SKM-1 (cell line): Measurements from ENCODE around the gene FPGS.

Source experiments
- DNase-seq: peaks from one replicate; lab custom pipeline; 2025; ENCODE audit not compliant: unreplicated experiment; lab: John Stamatoyannopoulos, UW

Gene FPGS

DNA sequence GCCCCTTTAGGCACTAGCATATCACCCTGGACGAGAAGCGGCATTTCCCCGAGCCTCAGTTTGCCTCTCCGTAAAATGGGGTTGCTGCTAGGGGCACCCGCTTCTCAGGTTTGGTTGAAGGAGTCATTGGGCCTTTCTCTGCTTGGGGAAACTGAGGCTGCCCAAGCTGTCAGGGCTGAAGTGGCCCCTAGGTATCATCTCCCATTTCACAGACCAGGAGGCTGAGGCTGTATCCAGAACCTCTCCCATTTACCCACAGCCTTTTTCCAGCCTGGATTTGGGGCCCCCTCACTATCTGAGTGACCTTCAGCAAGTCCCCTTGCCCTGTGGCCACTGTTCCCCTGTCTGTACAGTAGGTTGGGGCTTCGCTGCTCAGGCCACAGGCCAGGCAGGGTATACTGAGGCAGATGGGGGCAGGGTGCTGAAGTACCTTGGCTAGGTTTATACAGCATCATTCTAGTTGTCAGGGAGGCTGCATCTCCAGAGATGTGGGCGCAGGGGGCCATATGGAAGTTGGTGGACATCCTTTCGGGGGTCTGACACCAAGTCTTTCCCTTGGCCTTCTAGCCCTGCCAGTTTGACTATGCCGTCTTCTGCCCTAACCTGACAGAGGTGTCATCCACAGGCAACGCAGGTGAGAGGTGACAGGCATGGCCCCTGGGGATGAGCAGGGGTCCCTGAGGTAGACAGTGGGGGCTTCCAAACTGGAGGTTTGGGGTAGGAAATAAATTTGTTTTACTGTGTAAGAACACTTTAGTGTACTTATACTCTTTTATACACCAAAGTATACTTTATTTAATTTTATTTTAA lies 7.9 kb downstream of the FPGS start:
- DNase-seq: no peak

DNA sequence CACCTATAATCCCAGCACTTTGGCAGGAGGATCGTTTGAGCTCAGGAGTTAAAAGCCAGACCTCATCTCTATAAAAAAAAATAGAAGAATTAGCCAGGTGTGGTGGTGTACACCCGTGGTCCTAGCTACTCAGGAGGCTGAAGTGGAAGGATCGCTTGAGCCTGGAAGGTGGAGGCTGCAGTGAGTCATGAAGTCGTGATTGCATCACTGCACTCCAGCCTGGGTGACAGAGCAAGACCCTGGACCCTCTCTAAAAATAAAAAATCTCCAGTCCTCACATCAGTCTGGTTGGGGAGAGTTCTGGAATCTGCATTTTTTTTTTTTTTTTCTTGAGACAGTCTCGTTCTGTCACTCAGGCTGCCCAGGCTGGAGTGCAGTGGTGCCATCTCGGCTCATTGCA lies 9.3 kb downstream of the FPGS start:
- DNase-seq: no peak

DNA sequence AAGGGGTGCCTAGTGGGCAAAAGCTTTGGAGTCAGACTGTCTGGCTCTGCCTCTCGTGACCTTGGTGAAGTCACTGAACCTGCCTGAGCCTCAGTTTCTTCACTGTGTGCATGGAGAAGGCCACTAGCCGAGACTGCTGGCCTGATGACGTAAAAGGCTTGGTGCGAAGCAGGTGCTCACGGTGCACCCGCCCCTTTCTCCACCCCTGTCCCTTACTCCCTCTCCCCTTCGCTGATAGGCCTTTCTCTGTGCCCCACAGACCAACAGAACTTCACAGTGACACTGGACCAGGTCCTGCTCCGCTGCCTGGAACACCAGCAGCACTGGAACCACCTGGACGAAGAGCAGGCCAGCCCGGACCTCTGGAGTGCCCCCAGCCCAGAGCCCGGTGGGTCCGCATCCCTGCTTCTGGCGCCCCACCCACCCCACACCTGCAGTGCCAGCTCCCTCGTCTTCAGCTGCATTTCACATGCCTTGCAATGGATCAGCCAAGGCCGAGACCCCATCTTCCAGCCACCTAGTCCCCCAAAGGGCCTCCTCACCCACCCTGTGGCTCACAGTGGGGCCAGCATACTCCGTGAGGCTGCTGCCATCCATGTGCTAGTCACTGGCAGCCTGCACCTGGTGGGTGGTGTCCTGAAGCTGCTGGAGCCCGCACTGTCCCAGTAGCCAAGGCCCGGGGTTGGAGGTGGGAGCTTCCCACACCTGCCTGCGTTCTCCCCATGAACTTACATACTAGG lies 10.4 kb downstream of the FPGS start:
- DNase-seq: no peak

DNA sequence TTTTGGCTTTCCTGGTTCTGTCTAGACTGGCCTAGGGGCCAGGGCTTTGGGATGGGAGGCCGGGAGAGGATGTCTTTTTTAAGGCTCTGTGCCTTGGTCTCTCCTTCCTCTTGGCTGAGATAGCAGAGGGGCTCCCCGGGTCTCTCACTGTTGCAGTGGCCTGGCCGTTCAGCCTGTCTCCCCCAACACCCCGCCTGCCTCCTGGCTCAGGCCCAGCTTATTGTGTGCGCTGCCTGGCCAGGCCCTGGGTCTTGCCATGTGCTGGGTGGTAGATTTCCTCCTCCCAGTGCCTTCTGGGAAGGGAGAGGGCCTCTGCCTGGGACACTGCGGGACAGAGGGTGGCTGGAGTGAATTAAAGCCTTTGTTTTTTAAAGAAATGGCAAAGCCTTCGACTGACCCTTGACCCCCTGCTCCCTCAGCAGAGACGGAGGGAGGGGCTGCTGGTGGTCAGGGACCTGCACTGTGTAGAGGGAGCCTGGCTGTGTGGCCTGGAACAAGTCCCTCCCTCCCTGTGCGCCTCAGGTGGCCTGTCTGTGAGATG lies 11.1 kb downstream of the FPGS start:
- no peak for DNase-seq

DNA sequence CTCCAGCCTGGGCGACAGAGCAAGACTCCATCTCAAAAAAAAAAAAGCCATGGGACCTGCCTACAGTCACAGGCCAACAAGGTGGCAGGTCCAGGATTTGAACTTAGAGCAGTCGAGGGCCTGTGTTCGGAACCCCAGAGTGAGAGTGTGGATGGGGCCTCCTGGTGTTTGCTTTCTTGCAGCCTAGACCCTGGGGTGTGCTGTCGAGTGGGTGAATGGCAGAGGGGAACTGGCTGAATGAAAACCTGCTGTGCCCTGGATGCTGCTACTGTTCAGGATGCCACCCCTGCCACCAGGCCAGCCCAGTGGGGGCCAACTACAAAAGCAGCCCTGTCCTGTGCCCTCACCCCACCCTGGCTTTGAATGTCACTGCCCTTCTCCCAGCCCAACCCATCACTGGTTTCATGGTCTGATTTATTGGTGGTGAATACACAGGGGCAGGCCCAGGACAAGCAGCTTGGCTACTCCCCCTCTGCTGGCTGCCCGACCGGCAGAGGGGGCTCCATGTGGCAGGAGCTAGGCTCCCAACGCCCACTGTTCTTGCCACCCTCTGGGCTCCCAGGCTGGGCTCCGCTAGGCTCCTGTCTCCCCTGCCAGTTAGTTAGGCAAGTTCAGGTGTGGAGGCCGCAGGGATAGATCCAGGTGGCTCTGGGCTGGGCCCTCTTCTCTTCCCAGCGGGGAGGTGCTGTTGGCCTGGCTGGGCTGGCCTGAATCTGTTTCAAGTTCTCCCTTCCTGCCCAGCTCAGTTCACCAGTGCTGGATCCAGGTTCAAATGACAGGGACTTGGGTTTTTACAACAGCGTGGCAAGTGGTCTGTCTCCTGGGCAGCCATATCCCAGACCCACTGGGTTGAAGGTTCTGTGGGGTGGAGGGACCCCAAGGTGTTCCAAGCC lies 12.2 kb downstream of the FPGS start:
- no peak for DNase-seq

DNA sequence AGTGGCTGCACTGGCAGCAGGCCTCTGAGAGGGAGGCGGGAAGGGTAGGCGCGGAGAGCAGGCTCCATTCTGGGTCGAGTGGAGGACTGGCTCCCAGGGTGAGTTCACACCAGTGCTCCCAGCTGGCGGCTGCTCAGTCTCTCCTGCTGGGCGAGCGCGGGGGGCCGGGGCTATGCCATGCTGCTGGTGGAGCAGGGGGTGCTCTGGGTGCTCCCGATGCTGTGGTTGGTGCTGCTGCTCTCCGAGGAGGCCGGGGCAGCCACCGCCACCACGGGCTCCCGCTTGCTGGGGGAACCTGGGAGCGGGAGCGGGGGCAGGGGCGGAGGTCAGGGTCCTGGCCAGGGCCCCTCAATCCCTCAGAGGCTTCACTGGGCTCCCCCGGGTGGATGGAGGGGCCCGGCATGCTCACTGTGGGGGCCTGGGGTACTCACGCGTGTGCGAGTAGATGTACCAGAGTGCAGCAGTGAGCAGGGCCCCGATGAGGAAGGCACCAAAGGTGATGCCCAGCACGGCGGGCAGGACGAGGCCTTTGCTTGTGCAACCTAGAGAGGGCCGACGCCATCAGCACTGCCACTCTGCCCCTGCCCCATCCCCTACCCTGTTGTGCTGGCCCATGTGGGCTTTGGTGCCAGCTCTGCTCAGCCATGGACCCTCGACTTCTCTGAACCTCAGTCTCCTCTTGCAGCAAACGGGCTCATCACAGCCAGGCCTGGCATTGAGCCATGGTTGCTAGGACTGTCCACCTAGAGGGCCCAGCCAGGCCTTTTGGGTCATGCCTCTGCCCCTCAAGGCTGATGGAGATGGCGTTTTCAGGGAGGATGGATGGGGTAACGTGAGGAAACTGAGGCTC lies 13.1 kb downstream of the FPGS start:
- DNase-seq: no peak

DNA sequence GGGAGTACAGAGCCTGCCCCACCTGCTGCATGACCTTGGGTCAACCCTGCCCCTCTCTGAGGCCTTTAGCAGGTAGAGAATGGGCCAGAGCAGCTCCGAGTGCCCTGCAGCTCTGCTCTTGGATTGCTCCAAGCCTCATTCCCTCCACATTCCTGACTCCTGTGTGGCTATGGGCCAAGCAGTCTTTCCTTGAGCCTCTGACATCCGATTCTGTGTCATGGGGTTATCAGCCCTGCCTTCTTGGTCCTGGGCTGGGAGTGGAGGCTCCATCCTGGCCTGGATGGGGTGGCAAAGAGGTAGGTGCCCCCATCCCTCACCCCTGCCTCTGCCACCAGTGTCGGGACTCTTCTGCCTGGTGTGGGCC lies 13.7 kb downstream of the FPGS start:
- no peak for DNase-seq

DNA sequence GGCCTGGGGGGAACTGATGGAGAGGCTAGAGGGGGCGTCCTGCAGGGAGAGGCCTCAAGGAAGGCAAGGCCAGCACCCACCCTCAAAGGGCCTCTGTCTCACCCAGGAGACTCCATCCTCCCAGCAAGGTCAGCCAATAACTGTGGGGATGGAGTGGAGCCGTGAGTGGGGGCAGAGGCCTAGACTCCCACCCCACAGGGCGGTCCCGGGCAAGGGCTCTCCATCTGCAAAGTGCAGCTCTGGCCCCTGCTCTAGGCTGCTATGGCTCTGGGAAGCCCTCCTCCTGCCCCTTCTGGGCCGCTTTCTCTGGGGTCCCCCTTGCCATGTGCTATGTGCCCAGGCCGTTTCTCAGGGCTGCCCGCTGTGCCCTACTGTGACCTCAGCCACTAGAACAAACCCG lies 14.0 kb downstream of the FPGS start:
- no peak for DNase-seq

DNA sequence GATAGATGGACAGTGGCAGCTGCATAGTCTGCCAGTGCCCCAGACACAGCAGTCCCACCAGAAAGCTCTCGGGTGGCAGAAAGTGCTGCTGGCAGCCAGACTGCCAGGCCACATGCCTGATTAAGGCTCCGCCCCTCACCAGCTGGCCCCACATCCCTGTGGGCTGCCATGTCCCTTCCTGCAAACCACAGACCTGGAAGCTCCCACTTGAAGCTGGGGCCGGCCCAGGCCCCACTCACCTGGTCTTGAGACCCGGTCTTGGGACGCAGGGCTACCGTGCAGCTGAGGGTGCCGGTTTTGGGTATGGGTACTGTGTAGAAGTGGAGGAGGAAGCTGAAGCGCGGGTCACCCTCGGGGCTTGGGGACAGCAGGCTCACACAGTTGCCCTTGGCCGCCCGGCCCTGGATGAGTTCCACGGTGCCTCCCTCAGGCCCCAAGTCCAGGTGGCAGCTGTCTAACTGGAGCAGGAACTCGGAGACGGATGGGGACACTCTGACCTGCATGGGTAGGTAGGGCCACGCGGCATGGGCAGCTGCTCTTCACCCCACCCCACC lies 15.3 kb downstream of the FPGS start:
- DNase-seq: no peak

DNA sequence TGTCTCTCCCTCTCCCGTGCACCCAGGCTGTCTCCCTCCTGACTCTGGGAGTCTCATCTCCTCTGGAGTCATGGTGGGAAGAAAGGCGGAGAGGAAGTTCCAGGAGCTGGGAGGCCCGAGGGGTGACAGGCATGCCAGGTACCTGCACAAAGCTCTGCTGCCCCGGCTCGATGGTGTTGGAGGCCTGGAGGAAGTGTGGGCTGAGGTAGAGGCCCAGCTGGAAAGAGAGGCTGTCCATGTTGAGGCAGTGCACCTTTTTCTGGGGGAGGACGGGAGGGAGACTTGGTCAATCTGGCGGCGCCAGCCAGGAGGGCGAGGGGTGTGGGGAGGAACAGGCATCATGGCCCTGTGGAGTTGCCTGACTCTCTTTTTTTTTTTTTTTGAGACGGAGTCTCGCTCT lies 15.9 kb downstream of the FPGS start:
- no peak for DNase-seq

DNA sequence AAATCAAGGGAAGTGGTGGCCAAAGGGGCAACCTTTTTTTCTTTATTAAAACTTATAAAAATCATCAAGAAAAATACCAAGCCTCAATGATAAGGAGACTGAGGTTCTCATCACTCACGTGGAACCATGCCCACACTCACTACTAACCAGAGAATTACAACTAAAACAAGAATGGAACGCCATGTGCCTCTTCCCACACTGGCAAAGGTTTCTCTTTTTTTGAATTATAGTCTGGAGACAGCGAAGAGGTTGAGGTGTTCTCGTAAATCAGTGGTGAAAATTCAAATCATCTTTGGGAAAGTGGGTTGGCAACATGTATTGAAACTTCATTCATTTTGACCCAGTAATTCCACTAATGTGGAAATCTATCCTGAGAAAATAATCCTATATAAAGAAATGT lies 19.4 kb downstream of the FPGS start:
- no peak for DNase-seq

DNA sequence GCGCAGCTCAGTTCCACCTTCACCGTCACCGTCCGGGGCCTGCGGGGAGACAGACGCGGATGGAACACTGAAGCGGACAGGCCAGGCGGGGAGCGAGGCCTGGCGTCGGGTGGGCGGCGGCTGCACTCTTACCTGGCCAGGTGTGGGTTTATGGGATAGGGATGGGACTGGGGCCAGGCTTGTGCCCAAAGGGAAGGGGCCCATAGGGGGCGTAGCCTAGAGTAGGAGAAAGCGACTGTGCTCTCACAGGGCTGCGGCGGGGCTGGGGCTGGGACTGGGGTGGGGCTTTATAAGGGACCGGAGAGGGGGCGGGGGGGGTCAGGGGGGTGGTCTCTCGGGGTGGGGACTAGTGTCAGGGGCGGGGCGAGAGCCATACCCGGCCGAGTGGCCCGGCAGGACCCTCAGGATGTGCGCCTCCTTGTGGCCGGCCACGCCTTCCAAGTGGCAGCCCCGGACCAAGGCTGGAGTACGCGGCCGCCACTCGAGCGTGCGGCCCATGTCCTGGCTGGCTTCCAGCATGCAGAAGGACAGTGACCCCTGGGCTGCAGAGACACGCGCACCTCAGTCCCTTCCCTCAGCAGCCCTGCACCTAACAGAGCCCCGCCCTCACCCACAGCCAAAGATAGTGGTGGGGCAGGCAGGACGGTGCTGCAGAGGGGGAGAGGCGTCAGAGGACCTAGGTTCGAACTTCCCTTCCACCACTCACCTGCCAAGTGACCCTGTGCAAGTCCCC lies 22.8 kb downstream of the FPGS start:
- DNase-seq: no peak

DNA sequence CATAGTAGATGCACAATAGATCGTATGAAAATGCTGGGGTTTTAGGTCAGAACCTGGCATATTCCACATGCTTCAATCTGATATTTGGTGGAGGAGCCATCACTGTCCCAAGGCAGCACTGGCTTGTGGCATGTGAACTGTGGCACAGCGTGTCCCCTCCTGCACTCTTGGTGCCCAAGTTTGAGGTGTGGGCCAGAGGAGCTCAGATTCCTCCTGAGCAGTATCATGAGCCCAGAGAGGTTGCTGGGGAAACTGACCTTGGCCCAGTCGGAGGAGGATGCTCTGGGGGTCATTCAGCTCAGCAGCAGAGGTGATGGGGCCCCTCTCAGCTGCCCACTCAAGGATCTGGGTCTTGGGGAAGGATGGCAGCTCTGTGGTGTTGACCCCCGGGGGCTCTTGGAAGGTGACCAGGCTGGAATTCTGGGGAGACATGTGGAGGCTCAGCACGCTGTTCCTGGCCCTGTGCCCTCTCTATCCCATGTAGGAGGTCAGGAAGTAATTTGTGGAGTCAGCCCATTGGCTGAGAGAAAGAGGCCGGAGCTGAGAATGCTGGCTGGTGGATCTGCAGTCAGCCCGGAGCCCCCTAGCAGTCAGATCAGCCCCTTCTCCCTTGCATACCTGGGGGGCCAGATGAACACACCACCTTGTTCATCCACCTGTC lies 23.7 kb downstream of the FPGS start:
- DNase-seq: no peak

DNA sequence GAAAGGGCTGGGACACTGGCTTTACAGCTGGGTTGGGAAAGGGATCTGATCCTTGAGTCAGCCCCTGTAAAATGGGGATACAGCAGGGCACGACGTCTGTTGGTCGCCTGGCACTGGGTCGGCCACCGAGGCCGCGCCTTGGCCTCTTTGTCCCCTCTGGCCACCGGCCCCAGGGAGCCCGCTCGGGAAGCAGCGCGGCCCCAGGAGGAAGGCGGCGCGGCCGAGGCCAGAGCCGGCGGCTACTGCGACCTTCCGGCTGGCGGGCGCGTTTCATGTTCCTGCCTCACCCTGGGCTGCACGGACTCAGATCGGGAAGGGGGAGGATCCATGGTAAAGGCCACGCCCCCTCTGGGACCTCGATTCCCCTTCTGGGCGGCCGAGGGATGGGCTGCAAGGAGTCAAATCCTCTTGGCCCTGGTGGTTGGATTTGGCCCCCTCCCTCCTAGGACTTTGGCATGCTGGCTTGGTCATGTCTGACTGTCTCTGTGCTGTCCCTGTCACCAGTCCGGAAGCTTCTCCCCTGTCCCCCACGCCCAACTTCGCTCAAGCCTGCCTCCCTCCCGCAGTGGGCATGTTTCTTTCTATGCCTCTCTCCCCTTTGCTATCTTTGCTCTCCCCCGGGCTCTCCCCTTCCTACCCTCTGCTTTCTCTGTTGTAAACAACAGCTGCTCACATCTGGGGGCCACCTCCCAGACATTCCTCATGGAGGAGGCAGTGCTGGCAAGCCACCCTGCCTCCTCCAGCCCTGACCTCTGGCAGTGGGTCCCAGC lies 25.8 kb downstream of the FPGS start:
- DNase-seq: no peak

DNA sequence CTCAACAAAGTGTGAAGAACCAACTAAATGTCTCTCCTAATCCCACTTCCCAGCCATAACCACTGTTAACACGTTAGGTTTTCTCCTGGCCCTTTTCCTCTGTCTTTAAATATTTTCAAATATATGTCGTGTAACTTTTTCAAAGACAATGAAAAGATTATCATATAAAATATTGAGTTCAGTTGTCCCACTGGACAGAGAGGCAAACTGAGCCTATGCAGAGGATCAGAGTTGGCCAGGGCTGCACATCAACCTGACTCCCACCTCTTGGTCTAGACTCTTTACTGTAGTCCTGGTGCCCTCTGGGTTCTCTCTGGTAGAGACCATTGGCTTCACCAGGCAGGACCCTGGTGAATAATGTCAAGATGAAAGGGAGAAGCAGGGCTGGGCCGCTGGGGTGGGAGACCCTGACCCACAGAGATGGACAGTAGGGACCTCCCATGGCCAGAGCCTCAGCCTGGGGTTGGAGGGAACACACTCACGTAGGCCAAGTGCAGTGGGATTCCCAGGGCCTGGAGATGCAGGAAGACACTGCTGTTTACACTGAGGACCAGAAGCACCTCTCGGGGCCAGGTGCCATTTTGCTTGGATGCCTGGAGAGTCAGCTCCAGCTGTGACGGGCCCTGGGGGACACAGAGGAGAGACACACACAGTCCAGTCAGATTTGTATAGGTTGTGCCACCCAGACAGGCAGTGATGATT lies 26.7 kb downstream of the FPGS start:
- no peak for DNase-seq

DNA sequence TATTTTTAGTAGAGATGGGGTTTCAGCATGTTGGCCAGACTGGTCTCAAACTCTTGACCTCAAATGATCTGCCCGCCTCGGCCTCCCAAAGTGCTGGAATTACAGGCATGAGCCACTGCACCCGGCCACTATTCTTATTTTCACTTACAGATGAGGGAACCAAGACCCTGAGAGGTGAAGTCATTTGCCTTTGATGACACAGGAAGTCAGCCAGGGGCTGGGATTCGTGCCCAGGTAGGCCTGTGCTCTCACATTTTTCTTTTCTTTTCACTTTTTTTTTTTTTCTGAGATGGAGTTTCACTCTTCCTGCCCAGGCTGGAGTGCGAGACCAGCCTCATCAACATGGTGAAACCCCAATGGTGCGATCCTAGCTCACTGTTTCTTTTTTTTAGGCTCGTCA lies 29.6 kb downstream of the FPGS start:
- DNase-seq: no peak

DNA sequence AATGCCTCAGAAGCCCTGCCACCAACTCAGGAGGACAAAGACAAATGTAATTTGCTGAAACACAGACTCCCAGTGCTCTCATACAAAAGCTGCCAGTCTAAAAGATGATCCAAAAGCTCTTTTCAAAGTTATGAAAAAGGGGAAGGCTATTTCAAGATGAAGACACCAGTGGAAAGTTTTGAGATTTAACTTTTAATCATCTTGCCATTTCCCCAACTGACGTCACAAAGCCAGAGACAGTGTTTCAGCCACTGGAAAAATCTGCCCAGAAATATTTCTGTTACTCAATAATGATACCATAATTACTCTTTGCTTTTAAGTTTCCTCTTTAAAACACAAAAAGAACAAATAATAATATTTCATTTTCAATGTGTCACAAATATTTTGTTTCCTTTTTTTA lies 30.9 kb downstream of the FPGS start:
- DNase-seq: no peak
